Measurements from ENCODE around the gene PLTP.
"Not testable (repeated sequence)": the region's sequence is repeated elsewhere in the genome, so short reads cannot be mapped to it uniquely, and the experiment has no call there.

PLTP gene

DNA sequence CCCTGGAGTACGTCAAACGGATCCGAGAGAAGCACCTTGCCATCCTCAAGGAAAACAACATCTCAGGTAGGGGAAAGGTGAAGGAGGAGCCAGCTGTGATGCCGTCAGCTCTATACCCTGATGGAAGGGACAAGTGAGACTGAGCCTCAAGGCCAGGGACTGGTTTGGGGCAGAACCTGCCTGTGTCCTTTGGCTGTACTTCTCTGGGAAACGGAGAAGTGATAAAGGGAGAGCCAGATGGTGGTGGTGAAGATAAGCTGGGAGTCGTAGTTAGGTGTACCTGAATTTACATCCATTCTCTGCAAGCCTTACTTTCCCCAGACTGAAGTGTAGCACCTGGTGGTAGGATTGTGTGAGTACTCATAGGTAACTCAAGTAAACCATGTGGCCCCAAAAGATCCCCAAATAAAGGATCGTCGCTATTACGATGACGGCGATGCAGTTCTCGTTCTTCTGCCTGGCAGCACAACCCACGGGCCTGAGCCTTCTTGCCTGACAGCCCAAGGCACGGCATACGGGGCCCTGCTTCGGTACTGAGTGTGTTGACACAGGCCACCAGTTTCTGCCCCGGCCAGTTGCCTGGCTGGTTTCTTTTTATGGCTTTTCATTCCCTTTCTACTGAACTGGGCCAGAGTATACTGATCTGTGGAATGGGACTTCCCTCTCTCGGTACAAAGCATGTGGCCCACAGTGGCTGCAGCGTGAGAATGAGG lies 33.2 kb upstream of the PLTP start:
- no peak for DNase-seq

- peak; percentile 54 to 73 for DNase-seq
These were observed 32.4 kb upstream of the PLTP start for GRCh38 chr20:45944151-45944964.

DNA sequence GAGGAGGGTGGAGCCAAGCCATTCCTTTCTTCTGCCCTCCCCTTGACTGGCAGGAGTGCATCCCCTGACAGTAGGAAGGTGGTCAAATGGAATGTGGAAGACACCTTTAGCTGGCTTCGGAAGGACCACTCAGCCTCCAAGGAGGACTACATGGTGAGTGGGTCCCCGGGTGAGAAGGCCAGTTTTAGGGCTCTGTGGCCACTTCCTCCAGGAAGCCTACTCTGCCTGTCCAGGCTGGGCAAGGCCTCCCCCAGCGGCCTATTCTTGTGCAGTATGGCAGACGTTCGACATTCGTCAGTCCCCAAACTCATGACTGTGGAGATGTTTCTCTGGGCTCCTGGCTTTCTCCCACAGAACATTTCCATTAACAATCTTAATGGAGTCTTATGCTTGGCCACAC lies 31.7 kb upstream of the PLTP start:
- no peak for DNase-seq

GRCh38 chr20:45940469-45940868 lies 28.5 kb upstream of the PLTP start:
- no peak for DNase-seq

- DNase-seq = no peak
These were observed 28.1 kb upstream of the PLTP start for GRCh38 chr20:45940053-45940452.

DNA sequence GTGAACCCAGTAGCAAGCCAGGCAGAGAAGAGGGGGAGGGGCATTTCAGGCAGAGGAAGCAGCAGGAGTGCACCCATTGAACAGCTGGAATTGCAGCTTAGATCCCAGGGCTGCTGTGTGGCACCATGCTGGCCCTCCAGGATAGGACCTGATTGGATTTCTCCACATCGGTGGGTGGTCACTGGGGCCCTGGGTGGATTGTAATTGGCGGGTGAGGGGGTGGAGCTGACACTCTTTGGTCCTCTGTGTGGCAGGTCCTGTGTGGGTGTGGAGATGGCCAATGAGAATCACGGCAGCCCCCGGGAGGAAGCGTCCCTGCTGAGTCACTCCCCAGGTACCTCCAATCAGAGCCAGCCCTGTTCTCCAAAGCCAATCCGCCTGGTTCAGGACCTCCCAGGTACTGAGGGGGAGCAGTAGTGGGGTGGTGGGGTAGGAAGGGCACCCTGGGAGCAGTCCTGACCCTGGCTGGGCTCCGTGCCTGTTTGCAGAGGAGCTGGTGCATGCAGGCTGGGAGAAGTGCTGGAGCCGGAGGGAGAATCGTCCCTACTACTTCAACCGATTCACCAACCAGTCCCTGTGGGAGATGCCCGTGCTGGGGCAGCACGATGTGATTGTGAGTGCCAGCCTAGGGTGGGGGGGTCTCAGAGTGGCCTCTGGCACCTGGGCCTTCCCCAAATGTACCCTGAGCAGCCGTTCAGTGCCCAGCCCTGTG lies 26.9 kb upstream of the PLTP start:
- DNase-seq = no peak

- no peak for DNase-seq
These were observed 25.8 kb upstream of the PLTP start for GRCh38 chr20:45937765-45938164.

DNA sequence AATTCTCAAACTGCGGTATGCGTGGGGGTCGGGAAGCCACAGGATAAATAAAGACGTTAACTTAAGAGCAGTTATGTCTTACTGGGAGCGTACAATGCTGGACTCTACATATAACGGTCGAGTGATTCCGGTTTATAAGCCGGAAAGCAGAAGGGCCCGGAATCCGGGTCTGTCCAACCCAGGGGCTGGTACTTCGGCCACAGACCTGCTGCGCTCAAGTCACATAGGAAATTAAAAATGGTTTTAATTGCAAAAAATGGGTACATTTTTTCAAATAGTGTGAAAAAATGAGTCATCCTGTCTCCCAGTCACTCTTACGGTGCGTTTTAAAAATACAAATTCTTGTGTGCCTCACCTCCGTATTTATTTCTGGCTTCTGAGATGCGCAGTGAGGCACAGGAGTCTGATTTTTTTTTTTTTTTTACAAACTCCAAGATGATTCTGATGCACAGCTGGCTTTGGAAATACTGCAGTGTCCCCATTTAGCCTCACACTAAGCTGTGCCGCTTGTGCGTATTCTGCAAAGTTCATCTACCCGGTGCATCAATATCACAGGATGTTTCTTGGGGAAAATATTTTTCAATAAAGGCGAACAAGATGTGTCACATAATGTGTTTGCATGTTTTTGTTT lies 23.6 kb upstream of the PLTP start:
- no peak for DNase-seq

GRCh38 chr20:45934586-45935415 lies 22.8 kb upstream of the PLTP start, which contains the start of gene PCIF1:
Gene PCIF1 (plus strand): TSS chr20:45934683. CDS start chr20:45939000, 4,317 bp downstream.
- DNase-seq = peak; percentile 99

GRCh38 chr20:45934046-45934585 lies 22.2 kb upstream of the PLTP start:
- DNase-seq = no peak

DNA sequence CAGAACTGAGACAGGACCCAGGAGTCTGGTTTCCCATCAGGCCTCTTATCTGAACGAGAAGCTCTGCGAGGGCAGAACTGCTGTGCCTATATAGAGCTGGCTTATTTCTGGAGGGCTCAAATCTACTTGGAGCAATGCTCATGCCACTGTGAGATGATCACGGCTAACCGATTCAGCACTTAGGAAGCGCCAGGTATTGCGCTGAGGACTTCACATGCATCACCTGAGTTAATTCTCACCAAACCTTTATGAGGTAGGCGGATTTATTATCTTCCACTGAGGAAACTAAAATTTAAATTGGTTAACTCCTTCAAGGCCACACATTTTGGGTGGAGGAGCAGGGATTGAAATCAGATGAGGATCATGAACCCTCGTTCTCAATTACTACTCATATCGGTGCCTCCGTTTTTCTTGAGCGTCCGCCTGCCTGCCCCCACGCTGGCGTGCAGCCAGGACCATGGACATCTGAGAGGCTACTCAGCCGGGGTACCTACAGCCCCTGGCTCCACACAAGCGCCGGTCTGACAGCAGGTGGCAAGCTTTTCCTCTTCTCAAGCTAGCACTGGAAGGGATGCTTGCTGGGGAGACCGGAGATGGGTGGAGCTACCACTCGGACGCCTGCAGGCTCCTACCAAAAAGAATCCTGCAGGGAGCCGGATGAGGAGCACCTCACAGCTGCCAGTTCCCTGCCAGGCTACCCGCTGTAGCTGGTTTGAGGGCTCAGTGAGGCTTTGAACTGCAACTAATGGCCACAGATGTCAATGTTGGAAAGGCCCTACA lies 21.5 kb upstream of the PLTP start:
- peak; percentile 45 to 50 for DNase-seq

DNA sequence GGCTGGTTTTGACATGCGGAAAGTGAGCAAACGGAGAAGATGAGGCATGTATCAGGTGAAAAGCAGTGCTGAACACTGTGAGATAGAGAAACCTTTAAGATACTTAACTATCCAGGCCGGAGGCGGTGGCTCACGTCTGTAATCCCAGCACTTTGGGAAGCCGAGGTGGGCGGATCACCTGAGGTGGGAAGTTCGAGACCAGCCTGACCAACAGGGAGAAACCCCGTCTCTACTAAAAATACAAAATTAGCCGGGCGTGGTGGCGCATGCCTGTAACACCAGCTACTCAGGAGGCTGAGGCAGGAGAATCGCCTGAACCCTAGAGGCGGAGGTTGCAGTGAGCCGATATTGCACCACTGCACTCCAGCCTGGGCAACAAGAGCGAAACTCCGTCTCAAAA lies 19.7 kb upstream of the PLTP start:
- not testable (repeated sequence) for DNase-seq

GRCh38 chr20:45927071-45927878 lies 15.3 kb upstream of the PLTP start:
- no peak for DNase-seq

DNA sequence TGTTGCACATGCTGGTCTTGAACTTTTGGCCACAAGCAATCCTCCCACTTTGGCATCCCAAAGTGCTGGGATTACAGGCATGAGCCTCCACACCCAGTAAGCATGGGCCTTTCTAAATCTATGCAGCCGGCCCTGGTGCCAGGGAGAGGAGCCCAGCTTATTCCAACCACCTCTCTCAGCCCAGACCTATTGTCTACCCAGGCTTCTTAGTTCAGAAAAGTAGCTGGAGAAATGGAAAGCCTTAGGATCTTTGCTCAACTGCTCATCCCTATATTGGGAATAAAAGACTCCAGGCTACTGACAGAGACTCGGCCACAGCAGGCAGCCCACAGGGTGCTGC lies 14.7 kb upstream of the PLTP start:
- DNase-seq = no peak

- no peak for DNase-seq
These were observed 14.0 kb upstream of the PLTP start for GRCh38 chr20:45925821-45926506.

GRCh38 chr20:45924391-45925261 lies 12.7 kb upstream of the PLTP start:
- peak; percentile 48 to 56 for DNase-seq

- no peak for DNase-seq
These were observed 9.6 kb upstream of the PLTP start for GRCh38 chr20:45921337-45922189.

All from inflammatory macrophage (primary cell).